K562 (cell line): Measurements from ENCODE around the gene NBEAL2. TPM values are rescaled to one million over a fixed set of nuclear protein-coding genes. Genes with fewer than 3 reads are reported as not detected.

Experiments
- AFF4 ChIP-seq: sonication (generic); formaldehyde crosslinking; IDR thresholded peaks from 2 replicates; pipeline ENCODE4 v1.8.0; 2023; ENCODE audit warnings: mild to moderate bottlenecking, missing genetic modification reagents
- CLOCK ChIP-seq: fragments of 250-450 bp; sonication (Bioruptor Pico); IDR thresholded peaks from 2 replicates; pipeline ENCODE4 v1.4.0; 2020; ENCODE audit warnings: mild to moderate bottlenecking, moderate library complexity, borderline replicate concordance
- EP300 ChIP-seq: IDR thresholded peaks from 2 replicates; pipeline ENCODE4 v1.6.1; 2012; ENCODE audit warnings: low read length, improper control_type of control experiment
- PRPF4 ChIP-seq: fragments of 200-400 bp; formaldehyde crosslinking; IDR thresholded peaks from one replicate; pipeline ENCODE4 v1.6.1; 2017; ENCODE audit warnings: low read length, low read depth, mild to moderate bottlenecking; ENCODE audit not compliant: insufficient read depth, poor library complexity, severe bottlenecking
- UBTF ChIP-seq, 2 experiments: IDR thresholded peaks; 2 replicates each; pipeline ENCODE4 v1.6.1; 2012; ENCODE audit warnings: improper control_type of control experiment in 2 of 2, low read depth in 2 of 2, low read length in 2 of 2, borderline replicate concordance in 1 of 2
- ZNF124 ChIP-seq: sonication (generic); formaldehyde crosslinking; IDR thresholded peaks from 2 replicates; pipeline ENCODE4 v1.8.1; 2022; ENCODE audit warnings: missing genetic modification reagents
- ZNF76 ChIP-seq: fragments of 250-450 bp; sonication (Bioruptor Pico); IDR thresholded peaks from 2 replicates; pipeline ENCODE4 v1.4.0; 2020; ENCODE audit warnings: mild to moderate bottlenecking, moderate library complexity, borderline replicate concordance
- ZZZ3 ChIP-seq: fragments of 450-650 bp; IDR thresholded peaks from 2 replicates; pipeline ENCODE4 v1.6.1; 2016; ENCODE audit warnings: antibody characterized with exemption, mild to moderate bottlenecking, moderate library complexity
- polyA plus RNA-seq, 8 experiments: library from polyadenylated mRNA; depleted of rRNA in 4 of 8; stranded (reverse) in 5 of 8; unstranded in 3 of 8; fragments of >200 nt; fragmentation: Nextera tagmentation in 2 of 8; fragmentation: Illumina TruSeq in 1 of 8; extraction: Ambion mirVana in 2 of 8; extraction: Trizol in 1 of 8; gene quantifications; 2 replicates each; pipeline versions ENCODE4 v1.2.1 to v1.2.3, GENCODE V29; 2011 to 2014; ENCODE audit warnings: inconsistent platforms in 1 of 8, missing spikeins in 1 of 8
- total RNA-seq, 7 experiments: library from RNA; depleted of rRNA in 6 of 7; stranded (reverse); fragments of >200 nt in 6 of 7; fragmentation: Illumina TruSeq in 2 of 7; extraction: Trizol in 2 of 7; gene quantifications; 2 replicates each; pipeline versions ENCODE4 v1.2.1 to v1.2.3, GENCODE V29; 2011 to 2021; ENCODE audit warnings: low replicate concordance in 1 of 7
- TF ChIP-seq, protein P1 (sequence below), 2 experiments: fragments of 450-650 bp; IDR thresholded peaks; 2 replicates each; pipeline ENCODE4 v1.6.1; 2016; ENCODE audit warnings: mild to moderate bottlenecking in 2 of 2, borderline replicate concordance in 1 of 2, low read depth in 1 of 2, moderate library complexity in 1 of 2

The NBEAL2 gene
- total and polyA plus RNA-seq, 9 of the 15 experiments (the other 6 are each of a cell fraction or from before 2014, with no cell fraction given): 0.06 to 114 (median 29.6) TPM

DNA sequence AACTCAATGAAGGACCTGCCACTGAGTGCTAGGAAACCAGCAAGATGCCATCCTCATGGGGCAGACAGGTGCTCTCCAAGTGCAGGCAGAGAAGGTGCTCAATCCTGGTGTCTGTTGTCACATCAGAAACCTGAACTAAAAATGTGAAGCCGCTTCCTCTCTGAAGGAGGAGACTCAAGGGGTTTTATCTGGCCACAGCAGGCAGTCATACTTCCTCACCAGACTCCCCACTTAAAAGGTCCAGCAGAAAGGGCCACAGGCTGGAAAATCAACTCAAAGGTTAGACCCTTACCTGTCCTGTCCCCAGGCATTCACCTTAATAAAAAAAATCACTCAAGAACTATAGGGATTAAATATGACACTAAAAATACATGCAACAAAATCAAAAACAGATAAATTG lies 7.7 kb upstream of the NBEAL2 start (continued):
- TF ChIP-seq, protein P1, sequence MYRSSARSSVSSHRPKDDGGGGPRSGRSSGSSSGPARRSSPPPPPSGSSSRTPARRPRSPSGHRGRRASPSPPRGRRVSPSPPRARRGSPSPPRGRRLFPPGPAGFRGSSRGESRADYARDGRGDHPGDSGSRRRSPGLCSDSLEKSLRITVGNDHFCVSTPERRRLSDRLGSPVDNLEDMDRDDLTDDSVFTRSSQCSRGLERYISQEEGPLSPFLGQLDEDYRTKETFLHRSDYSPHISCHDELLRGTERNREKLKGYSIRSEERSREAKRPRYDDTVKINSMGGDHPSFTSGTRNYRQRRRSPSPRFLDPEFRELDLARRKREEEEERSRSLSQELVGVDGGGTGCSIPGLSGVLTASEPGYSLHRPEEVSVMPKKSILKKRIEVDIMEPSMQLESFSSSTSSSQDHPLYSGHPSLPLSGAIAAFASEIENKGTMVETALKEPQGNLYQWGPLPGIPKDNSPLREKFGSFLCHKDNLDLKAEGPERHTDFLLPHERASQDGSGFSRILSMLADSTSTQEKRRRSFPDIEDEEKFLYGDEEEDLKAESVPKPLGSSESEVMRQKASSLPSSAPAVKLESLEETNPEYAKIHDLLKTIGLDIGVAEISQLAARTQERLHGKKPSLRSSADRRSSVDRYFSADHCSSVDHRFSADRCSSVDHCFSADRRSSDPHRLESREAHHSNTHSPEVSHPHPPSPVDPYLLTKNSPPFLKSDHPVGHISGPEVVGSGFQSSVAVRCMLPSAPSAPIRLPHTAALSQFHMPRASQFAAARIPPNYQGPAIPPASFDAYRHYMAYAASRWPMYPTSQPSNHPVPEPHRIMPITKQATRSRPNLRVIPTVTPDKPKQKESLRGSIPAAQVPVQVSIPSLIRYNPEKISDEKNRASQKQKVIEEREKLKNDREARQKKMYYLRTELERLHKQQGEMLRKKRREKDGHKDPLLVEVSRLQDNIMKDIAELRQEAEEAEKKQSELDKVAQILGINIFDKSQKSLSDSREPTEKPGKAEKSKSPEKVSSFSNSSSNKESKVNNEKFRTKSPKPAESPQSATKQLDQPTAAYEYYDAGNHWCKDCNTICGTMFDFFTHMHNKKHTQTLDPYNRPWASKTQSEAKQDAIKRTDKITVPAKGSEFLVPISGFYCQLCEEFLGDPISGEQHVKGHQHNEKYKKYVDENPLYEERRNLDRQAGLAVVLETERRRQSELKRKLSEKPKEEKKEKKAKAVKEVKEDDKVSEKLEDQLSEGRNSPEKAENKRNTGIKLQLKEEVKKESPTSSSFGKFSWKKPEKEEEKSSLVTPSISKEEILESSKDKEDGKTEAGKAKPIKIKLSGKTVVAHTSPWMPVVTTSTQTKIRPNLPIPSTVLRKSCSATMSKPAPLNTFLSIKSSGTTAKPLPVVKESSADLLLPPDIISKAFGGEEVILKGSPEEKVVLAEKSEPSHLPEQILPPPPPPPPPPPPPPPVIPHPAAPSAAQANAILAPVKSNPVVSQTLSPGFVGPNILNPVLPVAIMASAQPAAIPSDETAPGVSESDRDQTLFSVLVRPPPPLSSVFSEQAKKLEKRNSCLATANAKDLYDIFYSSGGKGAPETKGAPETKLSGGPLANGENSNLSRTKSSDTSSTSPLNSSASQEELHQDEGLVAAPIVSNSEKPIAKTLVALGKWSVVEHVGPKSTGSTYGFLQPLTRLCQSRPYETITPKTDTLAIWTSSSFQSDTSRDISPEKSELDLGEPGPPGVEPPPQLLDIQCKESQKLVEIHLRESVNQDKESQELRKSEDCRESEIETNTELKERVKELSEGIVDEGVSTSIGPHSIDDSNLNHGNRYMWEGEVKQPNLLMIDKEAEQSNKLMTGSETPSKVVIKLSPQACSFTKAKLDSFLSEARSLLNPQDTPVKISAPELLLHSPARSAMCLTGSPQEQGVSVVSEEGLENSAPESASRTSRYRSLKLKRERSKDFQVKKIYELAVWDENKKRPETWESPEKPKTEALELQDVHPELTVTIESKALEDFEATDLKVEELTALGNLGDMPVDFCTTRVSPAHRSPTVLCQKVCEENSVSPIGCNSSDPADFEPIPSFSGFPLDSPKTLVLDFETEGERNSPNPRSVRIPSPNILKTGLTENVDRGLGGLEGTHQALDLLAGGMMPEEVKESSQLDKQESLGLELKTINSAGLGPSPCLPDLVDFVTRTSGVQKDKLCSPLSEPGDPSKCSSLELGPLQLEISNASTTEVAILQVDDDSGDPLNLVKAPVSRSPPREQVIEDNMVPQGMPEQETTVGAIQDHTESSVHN (IDR thresholded peaks at IDR 0.05; ENCODE audit: borderline replicate concordance in 1 of 2, low read depth in 1 of 2): no peak
- TF ChIP-seq UBTF (IDR thresholded peaks at IDR 0.05; ENCODE audit: borderline replicate concordance in 1 of 2, low read depth in 2 of 2, low read length in 2 of 2): no peak
- TF ChIP-seq ZNF124 (CRISPR knock-in tag): no peak
- no peak for TF ChIP-seq PRPF4
- TF ChIP-seq EP300: peak; percentile 63; the same call in 1 of the 2 replicates
- TF ChIP-seq CLOCK (CRISPR knock-in tag): no peak
- TF ChIP-seq AFF4 (CRISPR knock-in tag): no peak
- TF ChIP-seq ZNF76: no peak
- no peak for TF ChIP-seq ZZZ3
